Measurements from ENCODE around the gene TMCC3. TPM values are rescaled to one million over a fixed set of nuclear protein-coding genes. Genes with fewer than 3 reads are reported as not detected.

The TMCC3 gene
- total RNA-seq, 1 donor: 1.7 TPM

DNA sequence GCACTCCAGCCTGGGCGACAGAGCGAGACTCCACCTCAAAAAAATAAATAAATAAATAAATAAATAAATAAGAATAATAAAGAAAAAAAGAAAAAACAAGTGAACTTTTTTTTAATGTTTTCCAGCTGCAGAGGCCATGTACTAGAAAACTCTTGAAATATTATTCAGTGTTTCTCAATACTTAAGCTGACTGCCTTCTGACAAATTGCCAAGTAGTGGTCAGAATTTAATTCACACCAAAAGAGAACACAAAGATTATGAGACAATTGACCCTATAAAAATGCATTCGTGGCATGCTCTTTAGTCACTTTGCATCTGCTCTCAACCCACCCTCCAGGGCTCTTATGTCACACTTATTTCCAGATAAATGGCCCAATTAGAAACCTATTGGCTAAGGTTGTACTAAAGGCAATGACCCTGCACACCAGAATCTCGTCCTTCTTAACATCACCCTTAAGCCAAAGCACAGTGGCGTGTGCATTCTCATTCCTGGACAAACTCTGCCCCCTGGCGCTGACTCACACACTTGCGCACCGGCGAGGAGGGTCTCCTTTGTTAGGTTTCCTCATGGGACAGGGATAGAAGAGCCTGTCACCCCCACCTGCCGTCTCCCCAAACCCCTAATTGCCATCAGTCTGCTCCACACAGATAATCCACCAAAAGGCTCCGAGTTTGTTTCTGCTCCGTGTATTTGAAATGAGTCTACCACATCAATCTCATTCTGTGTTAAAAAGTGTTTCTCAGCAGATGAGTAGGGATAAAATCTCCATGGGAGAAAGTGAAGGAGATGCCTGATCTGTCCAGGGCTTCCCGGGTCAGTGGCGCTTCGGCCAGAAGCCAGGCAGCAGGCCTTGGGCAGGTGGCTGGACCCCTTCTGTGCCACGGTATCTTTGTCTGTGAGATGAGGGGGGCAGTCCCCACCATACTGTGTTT is 117.6 kb downstream of the TMCC3 start:
- peak; percentile 75 for DNase-seq (ENCODE audit: low read depth)
- TF ChIP-seq, protein P1, sequence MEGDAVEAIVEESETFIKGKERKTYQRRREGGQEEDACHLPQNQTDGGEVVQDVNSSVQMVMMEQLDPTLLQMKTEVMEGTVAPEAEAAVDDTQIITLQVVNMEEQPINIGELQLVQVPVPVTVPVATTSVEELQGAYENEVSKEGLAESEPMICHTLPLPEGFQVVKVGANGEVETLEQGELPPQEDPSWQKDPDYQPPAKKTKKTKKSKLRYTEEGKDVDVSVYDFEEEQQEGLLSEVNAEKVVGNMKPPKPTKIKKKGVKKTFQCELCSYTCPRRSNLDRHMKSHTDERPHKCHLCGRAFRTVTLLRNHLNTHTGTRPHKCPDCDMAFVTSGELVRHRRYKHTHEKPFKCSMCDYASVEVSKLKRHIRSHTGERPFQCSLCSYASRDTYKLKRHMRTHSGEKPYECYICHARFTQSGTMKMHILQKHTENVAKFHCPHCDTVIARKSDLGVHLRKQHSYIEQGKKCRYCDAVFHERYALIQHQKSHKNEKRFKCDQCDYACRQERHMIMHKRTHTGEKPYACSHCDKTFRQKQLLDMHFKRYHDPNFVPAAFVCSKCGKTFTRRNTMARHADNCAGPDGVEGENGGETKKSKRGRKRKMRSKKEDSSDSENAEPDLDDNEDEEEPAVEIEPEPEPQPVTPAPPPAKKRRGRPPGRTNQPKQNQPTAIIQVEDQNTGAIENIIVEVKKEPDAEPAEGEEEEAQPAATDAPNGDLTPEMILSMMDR (IDR thresholded peaks at IDR 0.05; ENCODE audit: insufficient read depth, low read depth, low read length): peak; percentile 80
- no peak overlapping the region for H3K4me3 ChIP-seq (ENCODE audit: low read depth, low read length)

DNA sequence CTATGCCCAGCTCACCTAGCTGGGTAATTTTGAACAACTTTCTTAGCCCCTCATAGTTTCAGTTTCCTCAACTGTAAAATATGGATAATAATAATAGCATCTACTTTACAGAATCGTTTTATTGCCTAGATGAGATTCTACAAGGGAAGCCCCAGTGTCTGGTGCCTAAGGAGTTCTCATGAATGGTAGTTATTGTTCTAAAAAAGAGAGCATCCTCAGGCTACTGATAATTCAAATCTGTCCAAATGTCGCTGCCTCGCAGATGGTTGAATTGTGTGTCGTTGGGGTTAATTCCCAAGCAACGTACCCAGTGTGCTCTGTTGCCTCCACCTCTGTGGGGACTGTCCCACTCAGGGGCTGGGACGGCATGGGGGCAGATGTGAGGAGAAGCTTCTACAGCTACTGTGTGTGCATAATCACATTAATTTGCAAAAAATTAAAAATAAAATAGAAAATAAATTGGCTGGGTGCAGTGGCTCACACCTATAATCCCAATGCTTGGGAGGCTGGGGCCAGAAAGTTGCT is 119.1 kb downstream of the TMCC3 start:
- DNase-seq (ENCODE audit: low read depth): no peak
- no peak overlapping the region for H3K4me3 ChIP-seq (ENCODE audit: low read depth, low read length)
- TF ChIP-seq, protein P1 (IDR thresholded peaks at IDR 0.05; ENCODE audit: insufficient read depth, low read depth, low read length): no peak

DNA sequence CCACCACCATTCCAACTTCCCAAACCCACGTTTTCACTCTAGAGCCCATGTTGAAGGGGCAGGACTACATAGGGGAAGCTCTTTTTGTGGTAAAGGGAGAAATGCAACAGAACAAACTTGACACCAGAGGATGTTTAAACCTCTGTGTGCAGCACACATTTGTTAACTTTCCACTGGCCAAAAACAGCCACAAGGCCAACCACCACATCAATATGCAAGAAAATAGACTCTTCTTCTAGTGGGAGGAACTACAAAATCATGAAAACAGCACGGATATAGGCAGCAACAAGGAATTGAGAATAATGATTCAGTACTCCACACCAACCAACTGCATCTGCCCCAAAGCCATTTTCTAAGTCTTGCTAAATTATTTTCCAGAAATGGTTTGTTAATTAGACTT is 124.4 kb downstream of the TMCC3 start:
- no peak overlapping the region for H3K4me3 ChIP-seq (ENCODE audit: low read depth, low read length)
- no peak for DNase-seq (ENCODE audit: low read depth)
- TF ChIP-seq, protein P1 (IDR thresholded peaks at IDR 0.05; ENCODE audit: insufficient read depth, low read depth, low read length): no peak

Small RNAs within 50 kb of the gene (small RNA-seq; reads per million reads assigned to genes)
- gene LSM3P2 (not detected), gene MIR5700 (not detected)

Other genes starting within 250 kb of the TMCC3 start
- 13.2 and 14.2 TPM in 2 replicates for gene CEP83, start 190.7 kb downstream of the TMCC3 start, total RNA-seq